Measurements from ENCODE around the gene USP12. TPM values are rescaled to one million over a fixed set of nuclear protein-coding genes. Genes with fewer than 3 reads are reported as not detected.

Gene USP12
- total RNA-seq, 4 donors from 2014 or later = 26.4 to 50.7 (median 31.7) TPM

DNA sequence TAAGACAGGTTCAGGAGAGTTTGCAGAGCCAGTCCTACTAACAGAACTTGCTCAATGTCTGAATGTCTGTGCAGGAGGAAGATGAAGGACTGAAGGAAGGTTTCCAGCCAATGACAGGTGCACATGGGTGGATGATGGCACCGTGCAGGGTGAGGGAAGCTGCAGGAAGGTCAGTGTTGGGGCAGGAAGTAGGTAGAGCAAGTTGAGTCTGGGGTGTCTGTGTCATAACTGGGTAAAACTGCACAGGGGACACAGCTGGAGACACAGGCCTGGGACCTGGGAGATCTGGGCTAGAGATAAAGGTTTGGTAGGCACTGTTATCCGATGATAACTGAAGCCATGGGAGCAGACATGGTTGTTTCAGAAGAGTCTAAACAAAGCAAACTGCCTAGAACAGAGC is 116.9 kb downstream of the USP12 start:
- TF ChIP-seq EP300 (IDR thresholded peaks at IDR 0.05) (no peak), POLR2A (IDR thresholded peaks at IDR 0.05) (no peak), CTCF (IDR thresholded peaks at IDR 0.05) (no peak), POLR2AphosphoS5 (IDR thresholded peaks at IDR 0.05) (no peak)
- Histone ChIP-seq H3K36me3 (no peaks in the 10 kb centered on the region), H3K27me3 (no peaks in the 10 kb centered on the region), H3K27ac (no peak overlapping the region), H3K4me3 (no peak overlapping the region), H3K4me1 (peaks cover 6% of the 10 kb centered on the region), H3K9me3 (no peaks in the 10 kb centered on the region)
- DNase-seq (ENCODE audit: low spot score in 2 of 2) = no peak
- WGBS = 66% methylated on average over 2 of the region's 2 CpGs

- no peaks in the 10 kb centered on the region for H3K9me3 ChIP-seq
- WGBS = 57% methylated on average over 6 of the region's 6 CpGs
- no peak overlapping the region for H3K4me3 ChIP-seq
- no peaks in the 10 kb centered on the region for H3K36me3 ChIP-seq
- H3K27me3 ChIP-seq = no peaks in the 10 kb centered on the region
- no peak for DNase-seq (ENCODE audit: low spot score in 2 of 2)
- H3K27ac ChIP-seq = no peak overlapping the region
- H3K4me1 ChIP-seq = peaks cover 6% of the 10 kb centered on the region
- TF ChIP-seq CTCF (IDR thresholded peaks at IDR 0.05) (no peak), EP300 (IDR thresholded peaks at IDR 0.05) (no peak), POLR2A (IDR thresholded peaks at IDR 0.05) (no peak), POLR2AphosphoS5 (IDR thresholded peaks at IDR 0.05) (no peak)
Observed at GRCh38 chr13:27053902-27054595, 117.6 kb downstream of the USP12 start.

GRCh38 chr13:27053210-27053884 is 118.3 kb downstream of the USP12 start:
- TF ChIP-seq POLR2AphosphoS5 (IDR thresholded peaks at IDR 0.05) (no peak), EP300 (IDR thresholded peaks at IDR 0.05) (no peak)
- Histone ChIP-seq H3K4me3 (no peak overlapping the region), H3K27me3 (no peaks in the 10 kb centered on the region), H3K27ac (no peak overlapping the region), H3K36me3 (no peaks in the 10 kb centered on the region), H3K9me3 (no peaks in the 10 kb centered on the region), H3K4me1 (peaks cover 6% of the 10 kb centered on the region)
- DNase-seq (ENCODE audit: low spot score in 2 of 2) = no peak
- WGBS = 58% methylated on average over 10 of the region's 10 CpGs

GRCh38 chr13:27052551-27053208 is 118.9 kb downstream of the USP12 start:
- no peaks in the 10 kb centered on the region for H3K36me3 ChIP-seq
- H3K4me3 ChIP-seq = no peak overlapping the region
- WGBS = 50% methylated on average over 6 of the region's 6 CpGs
- no peaks in the 10 kb centered on the region for H3K27me3 ChIP-seq
- peaks cover 6% of the 10 kb centered on the region for H3K4me1 ChIP-seq
- DNase-seq (ENCODE audit: low spot score in 2 of 2) = no peak
- H3K9me3 ChIP-seq = no peaks in the 10 kb centered on the region
- H3K27ac ChIP-seq = no peak overlapping the region
- TF ChIP-seq CTCF (IDR thresholded peaks at IDR 0.05) = no peak
- TF ChIP-seq EP300 (IDR thresholded peaks at IDR 0.05) = no peak
- no peak for TF ChIP-seq POLR2AphosphoS5 (IDR thresholded peaks at IDR 0.05)
- TF ChIP-seq POLR2A (IDR thresholded peaks at IDR 0.05) = no peak

DNA sequence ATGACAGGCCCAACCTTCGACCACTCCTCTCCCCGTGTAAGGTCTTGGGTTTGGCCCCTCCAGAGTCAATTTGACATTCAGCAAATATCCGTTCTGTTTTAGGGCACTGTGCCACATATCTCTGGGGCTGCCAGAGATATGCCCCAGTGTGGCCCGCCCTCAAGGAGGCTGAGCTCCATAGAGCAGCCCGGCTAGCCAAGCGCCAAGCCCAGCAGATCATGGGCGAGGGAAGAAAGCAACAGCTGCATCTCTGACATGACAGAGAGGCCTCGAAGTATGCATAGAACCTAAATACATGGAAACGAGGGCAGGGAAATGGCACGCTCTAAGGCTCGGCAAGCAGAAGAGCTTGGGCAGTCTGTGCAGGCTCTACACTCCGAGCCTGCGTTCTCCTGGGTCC is 124.5 kb downstream of the USP12 start:
- Histone ChIP-seq H3K36me3 (no peaks in the 10 kb centered on the region), H3K4me3 (no peak overlapping the region), H3K27me3 (no peaks in the 10 kb centered on the region), H3K4me1 (peaks cover 5% of the 10 kb centered on the region), H3K27ac (no peak overlapping the region), H3K9me3 (no peaks in the 10 kb centered on the region)
- DNase-seq (ENCODE audit: low spot score in 2 of 2) = no peak
- WGBS = 89% methylated on average over 13 of the region's 13 CpGs
- TF ChIP-seq CTCF (IDR thresholded peaks at IDR 0.05) (no peak), EP300 (IDR thresholded peaks at IDR 0.05) (no peak), POLR2AphosphoS5 (IDR thresholded peaks at IDR 0.05) (no peak), POLR2A (IDR thresholded peaks at IDR 0.05) (no peak)

All from suprapubic skin (tissue), 4 donors.